HEK293T (cell line): ENCODE results near the gene ARHGEF10L.

ENCODE experiments used
- CTCF ChIA-PET: fragments of 350-600 bp; formaldehyde crosslinking; extraction: SDS; loops from one replicate; lab custom pipeline; 2021; ENCODE audit warnings: antibody characterized with exemption, inconsistent platforms; lab: Yijun Ruan, JAX
- POLR2A ChIA-PET: fragments of 350-600 bp; formaldehyde crosslinking; extraction: SDS; loops from one replicate; lab custom pipeline; 2020; ENCODE audit warnings: antibody characterized with exemption, inconsistent platforms; lab: Yijun Ruan, JAX
- DNase-seq: peaks from one replicate; pipeline ENCODE4 v3.0.0; 2012; ENCODE audit warnings: mixed read lengths; ENCODE audit errors: extremely low spot score
- ARNT ChIP-seq: fragments of 450-650 bp; IDR thresholded peaks from 2 replicates; pipeline ENCODE4 v1.6.1; 2017; ENCODE audit warnings: mild to moderate bottlenecking
- BHLHE40 ChIP-seq: fragments of 450-650 bp; IDR thresholded peaks from 2 replicates; pipeline ENCODE4 v1.6.1; 2016; ENCODE audit warnings: mild to moderate bottlenecking, moderate library complexity, borderline replicate concordance
- CTBP1 ChIP-seq: fragments of 450-650 bp; IDR thresholded peaks from 2 replicates; pipeline ENCODE4 v1.6.1; 2016; ENCODE audit warnings: borderline replicate concordance
- ELF4 ChIP-seq: fragments of 450-650 bp; IDR thresholded peaks from 2 replicates; pipeline ENCODE4 v1.6.1; 2017; ENCODE audit warnings: antibody characterized with exemption
- FOXA1 ChIP-seq: fragments of 450-650 bp; IDR thresholded peaks from 2 replicates; pipeline ENCODE4 v1.6.1; 2016; ENCODE audit warnings: mild to moderate bottlenecking
- FOXK2 ChIP-seq: fragments of 450-650 bp; IDR thresholded peaks from 2 replicates; pipeline ENCODE4 v1.6.1; 2016; ENCODE audit warnings: mild to moderate bottlenecking
- FOXM1 ChIP-seq: fragments of 450-650 bp; IDR thresholded peaks from 2 replicates; pipeline ENCODE4 v1.6.1; 2017; ENCODE audit warnings: mild to moderate bottlenecking, borderline replicate concordance
- HDGF ChIP-seq: fragments of 450-650 bp; IDR thresholded peaks from 2 replicates; pipeline ENCODE4 v1.6.1; 2017; ENCODE audit warnings: antibody characterized with exemption, borderline replicate concordance
- L3MBTL2 ChIP-seq: fragments of 450-650 bp; conservative IDR thresholded peaks from 2 replicates; pipeline ENCODE4 v1.6.1; 2016; ENCODE audit warnings: mild to moderate bottlenecking
- LEF1 ChIP-seq: fragments of 450-650 bp; IDR thresholded peaks from 2 replicates; pipeline ENCODE4 v1.6.1; 2017; ENCODE audit warnings: mild to moderate bottlenecking, borderline replicate concordance
- NFRKB ChIP-seq: fragments of 450-650 bp; IDR thresholded peaks from 2 replicates; pipeline ENCODE4 v1.6.1; 2016; ENCODE audit warnings: mild to moderate bottlenecking, moderate library complexity
- SP1 ChIP-seq: fragments of 450-650 bp; IDR thresholded peaks from 2 replicates; pipeline ENCODE4 v1.6.1; 2017
- SUZ12 ChIP-seq: fragments of 450-650 bp; IDR thresholded peaks from 2 replicates; pipeline ENCODE4 v1.6.1; 2016; ENCODE audit warnings: mild to moderate bottlenecking
- TARDBP ChIP-seq: fragments of 450-650 bp; IDR thresholded peaks from 2 replicates; pipeline ENCODE4 v1.6.1; 2016
- ZNF384 ChIP-seq: fragments of 450-650 bp; IDR thresholded peaks from 2 replicates; pipeline ENCODE4 v1.6.1; 2016
- TF ChIP-seq, protein P1 (sequence below): fragments of 450-650 bp; IDR thresholded peaks from 2 replicates; pipeline ENCODE4 v1.6.1; 2016

The ARHGEF10L gene

DNA sequence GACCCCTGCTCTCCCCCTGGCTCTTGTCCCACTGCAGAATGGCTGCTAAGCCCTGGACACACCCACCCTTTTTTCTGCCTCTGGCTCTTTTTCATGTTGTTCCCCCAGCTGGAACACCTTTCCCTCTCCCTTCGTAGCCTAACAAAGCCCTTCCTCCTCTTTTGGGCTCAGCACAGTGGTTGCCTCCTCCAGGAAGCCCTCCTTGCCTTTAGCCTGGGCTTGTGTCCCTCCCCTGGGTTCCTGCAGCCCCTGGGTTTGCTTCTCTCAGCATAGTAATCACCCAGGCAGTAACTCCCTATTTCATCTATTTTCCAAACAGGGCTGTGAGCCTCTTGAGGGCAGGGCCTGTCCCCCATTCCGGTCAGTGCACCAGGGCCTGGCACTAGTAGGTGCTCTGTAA lies 195.8 kb downstream of the ARHGEF10L start:
- no peak for TF ChIP-seq ARNT
- no peak for TF ChIP-seq FOXA1
- TF ChIP-seq SP1 = no peak
- TF ChIP-seq ZNF384 = no peak
- TF ChIP-seq, protein P1, sequence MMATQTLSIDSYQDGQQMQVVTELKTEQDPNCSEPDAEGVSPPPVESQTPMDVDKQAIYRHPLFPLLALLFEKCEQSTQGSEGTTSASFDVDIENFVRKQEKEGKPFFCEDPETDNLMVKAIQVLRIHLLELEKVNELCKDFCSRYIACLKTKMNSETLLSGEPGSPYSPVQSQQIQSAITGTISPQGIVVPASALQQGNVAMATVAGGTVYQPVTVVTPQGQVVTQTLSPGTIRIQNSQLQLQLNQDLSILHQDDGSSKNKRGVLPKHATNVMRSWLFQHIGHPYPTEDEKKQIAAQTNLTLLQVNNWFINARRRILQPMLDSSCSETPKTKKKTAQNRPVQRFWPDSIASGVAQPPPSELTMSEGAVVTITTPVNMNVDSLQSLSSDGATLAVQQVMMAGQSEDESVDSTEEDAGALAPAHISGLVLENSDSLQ = no peak
- no peak for TF ChIP-seq HDGF
- ChIA-PET POLR2A (no interaction called here), CTCF (no interaction called here)
- DNase-seq = no peak

DNA sequence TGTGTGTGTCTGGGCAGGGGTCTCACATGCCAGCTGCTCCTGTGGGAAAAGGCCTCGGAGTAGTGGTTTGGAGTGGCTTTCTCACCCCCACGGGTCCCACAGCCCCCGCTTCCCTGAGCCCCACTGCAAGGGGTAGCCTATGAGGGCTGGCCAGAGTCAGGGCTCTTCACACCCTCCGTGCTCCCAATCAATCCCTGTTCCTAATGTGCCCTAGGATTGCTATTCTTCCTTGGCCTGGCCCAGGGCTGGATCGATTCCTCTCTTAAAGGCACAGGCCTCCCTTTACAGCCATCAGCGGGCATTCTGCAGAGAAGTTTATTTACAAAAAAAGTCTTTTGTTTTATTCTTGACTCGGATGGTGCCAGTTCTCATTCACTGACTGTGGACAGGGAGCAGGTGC lies 196.3 kb downstream of the ARHGEF10L start:
- DNase-seq = no peak
- ChIA-PET POLR2A (no interaction called here), CTCF (no interaction called here)
- TF ChIP-seq LEF1 (no peak), FOXK2 (no peak), FOXA1 (no peak), SUZ12 (no peak), ELF4 (no peak), FOXM1 (no peak), L3MBTL2 (no peak), NFRKB (no peak), ZNF384 (no peak)
- TF ChIP-seq, protein P1 = no peak

DNA sequence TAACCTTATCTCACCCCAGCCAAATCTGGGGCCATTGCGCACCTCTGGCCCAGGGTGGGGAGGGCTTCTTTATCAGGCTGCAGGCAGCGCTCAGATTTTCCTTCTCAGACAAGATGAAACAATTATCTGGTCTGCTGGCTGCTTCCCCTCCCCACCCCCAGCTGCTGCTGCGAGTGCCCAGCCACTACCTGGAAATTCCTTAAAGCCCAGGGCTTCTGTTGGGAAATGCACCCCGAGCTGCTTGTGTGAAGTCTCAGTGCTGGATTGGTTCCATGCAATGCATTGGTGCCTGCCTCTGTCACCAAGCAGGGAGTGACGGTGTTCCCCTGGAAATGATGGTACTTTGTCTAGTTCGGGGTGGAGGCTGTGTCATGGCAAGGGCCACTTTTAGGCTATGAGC lies 197.1 kb downstream of the ARHGEF10L start:
- DNase-seq = no peak
- TF ChIP-seq SUZ12 = no peak
- no peak for TF ChIP-seq CTBP1
- no peak for TF ChIP-seq TARDBP
- no peak for TF ChIP-seq NFRKB
- no peak for TF ChIP-seq BHLHE40
- TF ChIP-seq FOXM1 = no peak
- no peak for TF ChIP-seq ELF4
- TF ChIP-seq ZNF384 = no peak
- ChIA-PET POLR2A (no interaction called here), CTCF (no interaction called here)

DNA sequence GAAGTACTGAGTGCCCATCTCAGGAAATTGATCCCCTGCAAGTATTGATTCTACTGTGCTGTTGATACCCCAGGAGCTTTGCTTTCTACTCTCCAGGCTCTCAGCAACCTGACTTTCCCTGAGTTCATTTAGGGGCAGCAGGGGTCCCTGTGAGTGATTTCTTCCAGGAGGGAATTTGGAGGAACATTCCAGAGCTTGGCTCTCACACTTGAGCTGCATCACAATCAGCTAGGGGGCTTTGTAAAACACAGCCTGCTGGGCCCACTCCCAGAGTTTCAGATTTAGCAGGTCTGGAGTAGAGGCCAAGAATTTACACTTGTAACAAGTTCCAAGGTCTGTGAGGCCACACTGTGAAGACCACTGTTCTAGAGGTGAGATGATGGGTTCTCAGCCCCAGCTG lies 199.6 kb downstream of the ARHGEF10L start:
- no peak for TF ChIP-seq TARDBP
- no peak for TF ChIP-seq HDGF
- TF ChIP-seq, protein P1 = no peak
- no peak for TF ChIP-seq ARNT
- TF ChIP-seq FOXA1 = no peak
- no peak for TF ChIP-seq SP1
- no peak for TF ChIP-seq CTBP1
- TF ChIP-seq FOXK2 = no peak
- no peak for TF ChIP-seq SUZ12
- no peak for TF ChIP-seq NFRKB
- TF ChIP-seq ELF4 = no peak
- no peak for TF ChIP-seq BHLHE40
- TF ChIP-seq L3MBTL2 = no peak
- no peak for TF ChIP-seq LEF1
- no peak for TF ChIP-seq FOXM1
- no peak for TF ChIP-seq ZNF384
- ChIA-PET CTCF (no interaction called here), POLR2A (no interaction called here)
- DNase-seq = no peak

DNA sequence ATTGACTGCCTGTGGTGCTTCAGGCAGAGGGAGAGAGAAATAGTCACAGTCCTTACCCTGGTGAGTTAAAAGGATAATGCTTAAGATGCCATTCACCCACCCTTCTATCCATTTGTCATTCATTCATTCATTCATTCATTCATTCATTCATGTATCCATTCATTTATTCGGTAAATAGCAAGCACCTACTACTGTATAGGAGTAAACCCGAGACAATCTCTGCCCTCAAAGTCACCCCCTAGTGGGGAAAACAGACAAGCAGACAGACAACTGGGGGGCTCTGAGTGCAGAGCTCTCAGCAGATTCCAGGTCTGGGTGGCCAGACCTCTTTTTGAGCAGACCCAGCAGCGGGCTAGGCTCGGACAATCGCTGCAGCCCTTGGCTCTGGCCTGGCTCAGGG lies 201.6 kb downstream of the ARHGEF10L start:
- DNase-seq = no peak
- TF ChIP-seq L3MBTL2 (no peak), ARNT (no peak), ELF4 (no peak)
- ChIA-PET POLR2A (no interaction called here), CTCF (interaction anchor here (0.6 kb wide), 1 partner anchor 206 kb away, joined by 3 read pairs; no protein-coding TSS in a partner anchor)

DNA sequence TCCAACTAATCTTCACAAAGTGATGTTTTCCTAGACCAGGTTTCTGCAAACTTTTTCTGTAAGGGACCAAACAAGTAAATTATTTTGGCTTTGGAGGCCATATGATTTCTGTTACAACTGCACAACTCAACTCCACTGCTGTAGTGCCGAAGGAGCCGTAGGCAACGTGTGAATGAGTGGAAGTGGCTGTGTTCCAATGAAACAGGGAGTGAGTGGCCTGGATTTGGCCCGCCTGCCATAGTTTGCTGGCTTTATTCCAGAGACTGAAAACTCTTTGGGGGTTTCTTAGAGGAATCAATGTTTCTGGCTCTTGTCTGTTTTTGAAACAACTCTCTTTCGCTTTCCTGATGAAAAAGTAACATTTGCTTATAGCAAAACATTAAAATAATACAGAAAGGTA lies 203.1 kb downstream of the ARHGEF10L start:
- no peak for DNase-seq
- CTCF ChIA-PET = no interaction called here
- no peak for TF ChIP-seq TARDBP
- TF ChIP-seq LEF1 = no peak
- TF ChIP-seq SUZ12 = no peak
- no peak for TF ChIP-seq FOXK2
- TF ChIP-seq ZNF384 = no peak
- POLR2A ChIA-PET = no interaction called here

DNA sequence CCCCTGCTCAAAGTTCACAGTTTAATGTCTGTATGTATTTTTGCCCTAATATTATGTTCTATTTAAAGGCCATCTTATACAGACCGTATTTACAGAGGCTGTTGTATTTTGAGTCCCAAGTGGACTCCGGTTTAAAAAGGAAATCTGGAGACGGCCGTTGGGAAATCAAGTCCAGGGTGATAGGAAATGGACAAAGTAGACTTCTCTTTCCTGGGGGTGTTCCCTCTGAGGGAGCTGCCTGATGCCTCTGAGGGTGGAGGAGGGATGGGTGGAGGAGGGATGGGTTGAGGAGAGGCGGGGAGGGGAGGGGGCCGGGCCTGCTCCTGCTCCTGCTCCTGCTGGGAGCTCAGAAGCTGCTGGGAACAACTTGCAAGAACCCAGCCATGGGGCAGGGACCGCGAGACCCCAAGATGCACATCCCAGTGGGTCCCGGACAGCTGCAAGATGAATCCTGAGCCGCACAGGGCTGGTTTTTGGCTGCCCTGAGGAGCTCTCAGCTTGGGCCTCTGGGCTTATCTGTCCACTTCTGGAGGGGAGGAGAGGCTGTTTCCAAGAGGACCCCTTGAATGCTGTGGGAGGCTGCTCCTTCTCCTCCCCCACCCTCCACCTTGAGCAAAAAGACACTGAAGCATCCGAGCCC lies 203.6 kb downstream of the ARHGEF10L start:
- no peak for DNase-seq
- CTCF ChIA-PET = no interaction called here
- TF ChIP-seq L3MBTL2 = no peak
- no peak for TF ChIP-seq BHLHE40
- TF ChIP-seq TARDBP = no peak
- TF ChIP-seq SUZ12 = no peak
- TF ChIP-seq, protein P1 = no peak
- TF ChIP-seq ELF4 = no peak
- TF ChIP-seq CTBP1 = no peak
- no peak for TF ChIP-seq ARNT
- TF ChIP-seq ZNF384 = no peak
- no peak for TF ChIP-seq SP1
- TF ChIP-seq FOXK2 = no peak
- POLR2A ChIA-PET = no interaction called here
